NT2/D1 (cell line): ENCODE measurements around the gene PIP5K1C.

Source experiments
- DNase-seq: peaks from one replicate; pipeline ENCODE4 v3.0.0-alpha.2; 2011; ENCODE audit warnings: low read depth, low spot score
- H3K27me3 ChIP-seq: 2 replicates; pipeline ENCODE4 v1.6.0; 2011; ENCODE audit warnings: mild to moderate bottlenecking; ENCODE audit not compliant: insufficient read length, insufficient read depth
- H3K36me3 ChIP-seq: 2 replicates; pipeline ENCODE4 v1.6.1; 2011; ENCODE audit warnings: mild to moderate bottlenecking, low read length, mixed read lengths; ENCODE audit not compliant: insufficient read depth, insufficient read length
- H3K4me1 ChIP-seq: 2 replicates; pipeline ENCODE4 v1.5.1; 2011; ENCODE audit not compliant: insufficient read depth, insufficient read length
- H3K4me3 ChIP-seq: 2 replicates; pipeline ENCODE4 v1.5.1; 2011; ENCODE audit warnings: low read depth; ENCODE audit not compliant: insufficient read length
- H3K9ac ChIP-seq: 2 replicates; pipeline ENCODE4 v1.6.0; 2011; ENCODE audit warnings: low read depth; ENCODE audit not compliant: insufficient read length
- H3K9me3 ChIP-seq: 2 replicates; pipeline ENCODE4 v1.5.1; 2011; ENCODE audit warnings: mild to moderate bottlenecking, low read length; ENCODE audit not compliant: insufficient read depth
- SUZ12 ChIP-seq: IDR thresholded peaks from 2 replicates; pipeline ENCODE4 v1.6.1; 2011; ENCODE audit not compliant: insufficient read length, insufficient read depth; ENCODE audit errors: extremely low read depth
- YY1 ChIP-seq: IDR thresholded peaks from 2 replicates; pipeline ENCODE4 v1.6.1; 2011; ENCODE audit not compliant: insufficient read length, insufficient read depth
- ZNF274 ChIP-seq: IDR thresholded peaks from 2 replicates; pipeline ENCODE4 v1.6.1; 2011; ENCODE audit warnings: mild to moderate bottlenecking, low read depth, low read length

PIP5K1C gene

GRCh38 chr19:3625996-3626472, 74.2 kb downstream of the PIP5K1C start:
- peak overlapping the region; percentile 93 for H3K9ac ChIP-seq
- no peaks in the 10 kb centered on the region for H3K27me3 ChIP-seq
- peaks cover 4% of the 10 kb centered on the region for H3K4me1 ChIP-seq
- no peak for DNase-seq
- peaks cover 40% of the 10 kb centered on the region for H3K36me3 ChIP-seq
- TF ChIP-seq SUZ12 (no peak), YY1 (no peak), ZNF274 (no peak)
- H3K4me3 ChIP-seq: peak overlapping the region; percentile 94
- no peaks in the 10 kb centered on the region for H3K9me3 ChIP-seq

GRCh38 chr19:3623716-3624115, 76.6 kb downstream of the PIP5K1C start:
- no peak for DNase-seq
- Histone ChIP-seq H3K27me3 (no peaks in the 10 kb centered on the region), H3K4me3 (no peak overlapping the region), H3K4me1 (peaks cover 10% of the 10 kb centered on the region), H3K36me3 (peaks cover 56% of the 10 kb centered on the region), H3K9ac (no peak overlapping the region), H3K9me3 (no peaks in the 10 kb centered on the region)
- TF ChIP-seq ZNF274 (no peak), SUZ12 (no peak), YY1 (no peak)

- Histone ChIP-seq H3K9me3 (no peaks in the 10 kb centered on the region), H3K27me3 (no peaks in the 10 kb centered on the region), H3K36me3 (peaks cover 70% of the 10 kb centered on the region), H3K9ac (no peak overlapping the region), H3K4me1 (peaks cover 14% of the 10 kb centered on the region), H3K4me3 (no peak overlapping the region)
- TF ChIP-seq SUZ12 (no peak), ZNF274 (no peak), YY1 (no peak)
- DNase-seq: no peak
Observed at GRCh38 chr19:3622224-3622623, 78.0 kb downstream of the PIP5K1C start.

GRCh38 chr19:3621689-3622088, 78.6 kb downstream of the PIP5K1C start:
- Histone ChIP-seq H3K36me3 (peaks cover 73% of the 10 kb centered on the region), H3K4me3 (no peak overlapping the region), H3K4me1 (peaks cover 14% of the 10 kb centered on the region), H3K27me3 (no peaks in the 10 kb centered on the region), H3K9ac (no peak overlapping the region), H3K9me3 (no peaks in the 10 kb centered on the region)
- no peak for DNase-seq
- TF ChIP-seq SUZ12: no peak
- TF ChIP-seq YY1: no peak
- no peak for TF ChIP-seq ZNF274

GRCh38 chr19:3620817-3621547, 79.3 kb downstream of the PIP5K1C start:
- H3K9me3 ChIP-seq: no peaks in the 10 kb centered on the region
- no peak for TF ChIP-seq SUZ12
- no peak for TF ChIP-seq ZNF274
- no peak for TF ChIP-seq YY1
- peaks cover 14% of the 10 kb centered on the region for H3K4me1 ChIP-seq
- H3K36me3 ChIP-seq: peaks cover 76% of the 10 kb centered on the region
- no peak overlapping the region for H3K4me3 ChIP-seq
- no peaks in the 10 kb centered on the region for H3K27me3 ChIP-seq
- no peak for DNase-seq
- no peak overlapping the region for H3K9ac ChIP-seq

- H3K27me3 ChIP-seq: no peaks in the 10 kb centered on the region
- no peak overlapping the region for H3K4me3 ChIP-seq
- H3K36me3 ChIP-seq: peaks cover 83% of the 10 kb centered on the region
- no peak for DNase-seq
- no peak overlapping the region for H3K9ac ChIP-seq
- no peaks in the 10 kb centered on the region for H3K9me3 ChIP-seq
- peaks cover 10% of the 10 kb centered on the region for H3K4me1 ChIP-seq
- TF ChIP-seq YY1: no peak
- TF ChIP-seq SUZ12: no peak
- TF ChIP-seq ZNF274: no peak
Observed at GRCh38 chr19:3620145-3620816, 80.0 kb downstream of the PIP5K1C start.

- no peak for DNase-seq
- H3K9me3 ChIP-seq: no peaks in the 10 kb centered on the region
- no peak overlapping the region for H3K4me3 ChIP-seq
- no peaks in the 10 kb centered on the region for H3K27me3 ChIP-seq
- H3K9ac ChIP-seq: no peak overlapping the region
- TF ChIP-seq SUZ12: no peak
- no peak for TF ChIP-seq ZNF274
- no peak for TF ChIP-seq YY1
- peaks cover 87% of the 10 kb centered on the region for H3K36me3 ChIP-seq
- H3K4me1 ChIP-seq: peaks cover 12% of the 10 kb centered on the region
Observed at GRCh38 chr19:3619631-3620012, 80.6 kb downstream of the PIP5K1C start.
